HCT116 (cell line): ENCODE measurements around the gene TMEM161B. TPM values are rescaled to one million over a fixed set of nuclear protein-coding genes. Genes with fewer than 3 reads are reported as not detected.

Experiments used
- ATAC-seq: fragments of 200-7000 bp; cut with Tn5 transposase; 2 replicates; pipeline ENCODE4 v1.9.1; 2020; ENCODE audit warnings: mild to moderate bottlenecking, moderate library complexity
- BruUV-seq: library from RNA; stranded (reverse); fragments of 400-500 nt; replicated peaks from 2 replicates; lab custom pipeline; 2021; lab: Mats Ljungman, UMichigan
- CTCF ChIA-PET: fragments of 300-600 bp; sonication (Branson Sonifier 250); formaldehyde crosslinking; loops from one replicate; lab custom pipeline; 2021; ENCODE audit warnings: antibody characterized with exemption; lab: Charles Lee
- POLR2A ChIA-PET: fragments of 300-600, 350-600 bp; sonication (Branson Sonifier 250); formaldehyde crosslinking; loops from one replicate; lab custom pipeline; 2021; ENCODE audit warnings: antibody characterized with exemption; lab: Charles Lee
- RAD21 ChIA-PET, 2 experiments: fragments of 300-600 bp; sonication (Branson Sonifier 250); formaldehyde crosslinking; loops; one replicate each; lab custom pipeline; 2023; ENCODE audit warnings: low total read pairs in 2 of 2; ENCODE audit not compliant: uncharacterized antibody in 2 of 2, unreplicated experiment in 2 of 2, low non-redundant PET in 1 of 2; lab: Charles Lee
- DNase-seq: peaks from one replicate; pipeline ENCODE4 v3.0.0-alpha.2; 2010; ENCODE audit warnings: low read depth, low spot score
- H2AFZ ChIP-seq: fragments of 200-600 bp; shearing (Covaris generic), sonication (generic); 2 replicates; pipeline ENCODE4 v1.6.1; 2017; ENCODE audit warnings: low read depth, mixed run types, mixed read lengths, antibody characterized with exemption, low read length; ENCODE audit not compliant: poor library complexity, severe bottlenecking
- H3K27ac ChIP-seq: 2 replicates; pipeline ENCODE4 v1.5.1; 2012; ENCODE audit warnings: low read depth, low read length
- H3K27me3 ChIP-seq: fragments of 200-600 bp; sonication (generic); 2 replicates; pipeline ENCODE4 v1.6.1; 2016; ENCODE audit warnings: mixed run types, low read length, mixed read lengths; ENCODE audit not compliant: insufficient read depth
- H3K36me3 ChIP-seq, 2 experiments: fragments of 200-500 bp in 1 of 2; fragments of 200-600 bp in 1 of 2; sonication (Bioruptor generic) in 1 of 2; sonication (generic) in 1 of 2; 2 replicates each; pipeline versions ENCODE4 v1.5.1 to v1.6.1; 2014 to 2016; ENCODE audit warnings: low read length in 2 of 2, inconsistent platforms in 1 of 2, mixed read lengths in 1 of 2, mixed run types in 1 of 2; ENCODE audit not compliant: insufficient read depth in 2 of 2, control insufficient read depth in 1 of 2
- H3K4me1 ChIP-seq, 2 experiments: fragments of 200-600 bp in 1 of 2; sonication (generic) in 1 of 2; 2 replicates each; pipeline versions ENCODE4 v1.5.1 to v1.6.1; 2012 to 2017; ENCODE audit warnings: low read length in 2 of 2, inconsistent platforms in 1 of 2, mild to moderate bottlenecking in 1 of 2, mixed read lengths in 1 of 2, mixed run types in 1 of 2, moderate library complexity in 1 of 2; ENCODE audit not compliant: insufficient read depth in 2 of 2, control insufficient read depth in 1 of 2
- H3K4me2 ChIP-seq: fragments of 200-600 bp; sonication (generic); 2 replicates; pipeline ENCODE4 v1.6.1; 2017; ENCODE audit warnings: mixed run types, low read length, mixed read lengths
- H3K4me3 ChIP-seq, 2 experiments: fragments of 200-600 bp in 1 of 2; sonication (generic) in 1 of 2; replicated peaks in 1 of 2; 2 replicates each; pipeline ENCODE4 v1.5.1; 2011 to 2016; ENCODE audit warnings: low read length in 2 of 2, control low read depth in 1 of 2, low read depth in 1 of 2, mild to moderate bottlenecking in 1 of 2, mixed read lengths in 1 of 2, mixed run types in 1 of 2
- H3K79me2 ChIP-seq: fragments of 200-600 bp; sonication (generic); 2 replicates; pipeline ENCODE4 v1.6.1; 2017; ENCODE audit warnings: mild to moderate bottlenecking, mixed run types, low read length, moderate library complexity, mixed read lengths; ENCODE audit not compliant: insufficient read depth
- H3K9ac ChIP-seq: fragments of 200-600 bp; sonication (generic); 2 replicates; pipeline ENCODE4 v1.6.1; 2016; ENCODE audit warnings: low read length, mixed read lengths
- H3K9me2 ChIP-seq: fragments of 200-600 bp; sonication (generic), shearing (Covaris generic); 2 replicates; pipeline ENCODE4 v1.6.1; 2017; ENCODE audit warnings: mixed run types, mild to moderate bottlenecking, moderate library complexity; ENCODE audit not compliant: insufficient read depth
- H3K9me3 ChIP-seq, 2 experiments: fragments of 200-500 bp in 1 of 2; fragments of 200-600 bp in 1 of 2; sonication (Bioruptor generic) in 1 of 2; sonication (generic) in 1 of 2; 2 replicates each; pipeline ENCODE4 v1.6.1; 2014 to 2017; ENCODE audit warnings: low read length in 2 of 2, mixed read lengths in 2 of 2, inconsistent platforms in 1 of 2, low read depth in 1 of 2, mild to moderate bottlenecking in 1 of 2, mixed run types in 1 of 2, moderate library complexity in 1 of 2; ENCODE audit not compliant: control insufficient read depth in 1 of 2, insufficient read depth in 1 of 2
- H4K20me1 ChIP-seq: fragments of 200-600 bp; sonication (generic), shearing (Covaris generic); 2 replicates; pipeline ENCODE4 v1.6.1; 2017; ENCODE audit warnings: mixed run types, mild to moderate bottlenecking, moderate library complexity; ENCODE audit not compliant: insufficient read depth
- EGR1 ChIP-seq: IDR thresholded peaks from 2 replicates; pipeline ENCODE4 v1.6.1; 2012; ENCODE audit warnings: low read depth
- ELF1 ChIP-seq: IDR thresholded peaks from 2 replicates; pipeline ENCODE4 v1.6.1; 2012; ENCODE audit warnings: low read depth, borderline replicate concordance
- EZH2phosphoT487 ChIP-seq: fragments of 200-600 bp; IDR thresholded peaks from 2 replicates; pipeline ENCODE4 v1.6.1; 2018; ENCODE audit warnings: antibody characterized with exemption, borderline replicate concordance
- FOSL1 ChIP-seq: IDR thresholded peaks from 2 replicates; pipeline ENCODE4 v1.6.1; 2012; ENCODE audit warnings: low read depth
- REST ChIP-seq: IDR thresholded peaks from 2 replicates; pipeline ENCODE4 v1.6.1; 2012; ENCODE audit warnings: low read depth
- intact Hi-C: fragments of 100-400 bp; cut with micrococcal nuclease; formaldehyde crosslinking; loops from 2 replicates; pipeline ENCODE4 v1.10.0; 2022
- total RNA-seq: library from RNA; stranded (reverse); gene quantifications from one replicate; pipeline ENCODE4 v1.2.1, GENCODE V29; 2021; ENCODE audit not compliant: unreplicated experiment
- TF ChIP-seq, protein P1 (sequence below): IDR thresholded peaks from 2 replicates; pipeline ENCODE4 v1.6.1; 2011; ENCODE audit warnings: mild to moderate bottlenecking, low read length, moderate library complexity; ENCODE audit not compliant: insufficient replicate concordance; ENCODE audit errors: extremely low read depth
- TF ChIP-seq, protein P2 (sequence below), 3 experiments: fragments of 200-600 bp in 1 of 3; sonication (generic) in 1 of 3; IDR thresholded peaks in 2 of 3; conservative IDR thresholded peaks in 1 of 3; 2 replicates each; pipeline ENCODE4 v1.5.1; 2012 to 2017; ENCODE audit warnings: low read depth in 2 of 3, low read length in 2 of 3, antibody characterized with exemption in 1 of 3, borderline replicate concordance in 1 of 3, control low read depth in 1 of 3, mild to moderate bottlenecking in 1 of 3, mixed read lengths in 1 of 3, mixed run types in 1 of 3, moderate library complexity in 1 of 3; ENCODE audit not compliant: insufficient read depth in 1 of 3

The TMEM161B gene
- total RNA-seq, 1 experiment from 2014 or later: 22.1 TPM

GRCh38 chr5:88159591-88159990 is 109.1 kb downstream of the TMEM161B start:
- Histone ChIP-seq H3K4me2 (no peak overlapping the region), H4K20me1 (no peaks in the 10 kb centered on the region), H3K79me2 (no peaks in the 10 kb centered on the region), H3K4me1 (no peaks in the 10 kb centered on the region), H2AFZ (no peak overlapping the region), H3K4me3 (no peak overlapping the region)
- ChIA-PET POLR2A (no interaction called here), RAD21 (no interaction called here), CTCF (no interaction called here)
- no peak for ATAC-seq
- intact Hi-C loops: no loop called here
- no TSS peak for BruUV-seq
- TF ChIP-seq, protein P1, sequence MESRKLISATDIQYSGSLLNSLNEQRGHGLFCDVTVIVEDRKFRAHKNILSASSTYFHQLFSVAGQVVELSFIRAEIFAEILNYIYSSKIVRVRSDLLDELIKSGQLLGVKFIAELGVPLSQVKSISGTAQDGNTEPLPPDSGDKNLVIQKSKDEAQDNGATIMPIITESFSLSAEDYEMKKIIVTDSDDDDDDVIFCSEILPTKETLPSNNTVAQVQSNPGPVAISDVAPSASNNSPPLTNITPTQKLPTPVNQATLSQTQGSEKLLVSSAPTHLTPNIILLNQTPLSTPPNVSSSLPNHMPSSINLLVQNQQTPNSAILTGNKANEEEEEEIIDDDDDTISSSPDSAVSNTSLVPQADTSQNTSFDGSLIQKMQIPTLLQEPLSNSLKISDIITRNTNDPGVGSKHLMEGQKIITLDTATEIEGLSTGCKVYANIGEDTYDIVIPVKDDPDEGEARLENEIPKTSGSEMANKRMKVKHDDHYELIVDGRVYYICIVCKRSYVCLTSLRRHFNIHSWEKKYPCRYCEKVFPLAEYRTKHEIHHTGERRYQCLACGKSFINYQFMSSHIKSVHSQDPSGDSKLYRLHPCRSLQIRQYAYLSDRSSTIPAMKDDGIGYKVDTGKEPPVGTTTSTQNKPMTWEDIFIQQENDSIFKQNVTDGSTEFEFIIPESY: no peak
- TF ChIP-seq, protein P2, sequence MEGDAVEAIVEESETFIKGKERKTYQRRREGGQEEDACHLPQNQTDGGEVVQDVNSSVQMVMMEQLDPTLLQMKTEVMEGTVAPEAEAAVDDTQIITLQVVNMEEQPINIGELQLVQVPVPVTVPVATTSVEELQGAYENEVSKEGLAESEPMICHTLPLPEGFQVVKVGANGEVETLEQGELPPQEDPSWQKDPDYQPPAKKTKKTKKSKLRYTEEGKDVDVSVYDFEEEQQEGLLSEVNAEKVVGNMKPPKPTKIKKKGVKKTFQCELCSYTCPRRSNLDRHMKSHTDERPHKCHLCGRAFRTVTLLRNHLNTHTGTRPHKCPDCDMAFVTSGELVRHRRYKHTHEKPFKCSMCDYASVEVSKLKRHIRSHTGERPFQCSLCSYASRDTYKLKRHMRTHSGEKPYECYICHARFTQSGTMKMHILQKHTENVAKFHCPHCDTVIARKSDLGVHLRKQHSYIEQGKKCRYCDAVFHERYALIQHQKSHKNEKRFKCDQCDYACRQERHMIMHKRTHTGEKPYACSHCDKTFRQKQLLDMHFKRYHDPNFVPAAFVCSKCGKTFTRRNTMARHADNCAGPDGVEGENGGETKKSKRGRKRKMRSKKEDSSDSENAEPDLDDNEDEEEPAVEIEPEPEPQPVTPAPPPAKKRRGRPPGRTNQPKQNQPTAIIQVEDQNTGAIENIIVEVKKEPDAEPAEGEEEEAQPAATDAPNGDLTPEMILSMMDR (IDR thresholded peaks at IDR 0.05 in 2 of 3, conservative IDR thresholded peaks at IDR 0.05 in 1 of 3; ENCODE audit: borderline replicate concordance in 1 of 3, insufficient read depth in 1 of 3, low read depth in 2 of 3, low read length in 2 of 3): no peak
- TF ChIP-seq FOSL1: no peak
- TF ChIP-seq EGR1: no peak
- TF ChIP-seq EZH2phosphoT487: no peak
- no peak for TF ChIP-seq REST
- no peak for TF ChIP-seq ELF1
- TF ChIP-seq, all 23 proteins: peak for 0
- Histone ChIP-seq H3K9ac (no peak overlapping the region), H3K27me3 (no peaks in the 10 kb centered on the region), H3K36me3 (no peaks in the 10 kb centered on the region), H3K9me3 (no peaks in the 10 kb centered on the region), H3K27ac (no peak overlapping the region), H3K9me2 (no peaks in the 10 kb centered on the region)
- no peak for DNase-seq
